Glutamatergic neuron (in vitro differentiated cells): ENCODE measurements around the gene SKP2. TPM values are rescaled to one million over a fixed set of nuclear protein-coding genes. Genes with fewer than 3 reads are reported as not detected.
A peak's percentile ranks its signal among the peaks of the same experiment; 100 is the strongest.

Experiments
- DNase-seq: peaks from one replicate; pipeline ENCODE4 v3.0.0; 2022
- H3K27ac Mint-ChIP-seq: one replicate; pipeline ENCODE4 v1.8.0; 2020; ENCODE audit warnings: mild to moderate bottlenecking, mixed read lengths, inconsistent platforms; ENCODE audit not compliant: unreplicated experiment
- H3K27me3 Mint-ChIP-seq: one replicate; pipeline ENCODE4 v1.8.0; 2020; ENCODE audit warnings: mild to moderate bottlenecking, moderate library complexity, mixed read lengths, inconsistent platforms; ENCODE audit not compliant: unreplicated experiment
- H3K36me3 Mint-ChIP-seq: one replicate; pipeline ENCODE4 v1.8.0; 2020; ENCODE audit warnings: mild to moderate bottlenecking, mixed read lengths, inconsistent platforms; ENCODE audit not compliant: unreplicated experiment
- H3K4me1 Mint-ChIP-seq: one replicate; pipeline ENCODE4 v1.8.0; 2020; ENCODE audit warnings: mild to moderate bottlenecking, low read depth, mixed read lengths, inconsistent platforms; ENCODE audit not compliant: unreplicated experiment
- H3K4me3 Mint-ChIP-seq: one replicate; pipeline ENCODE4 v1.8.0; 2020; ENCODE audit warnings: mild to moderate bottlenecking, mixed read lengths, inconsistent platforms; ENCODE audit not compliant: unreplicated experiment
- H3K9me3 Mint-ChIP-seq: one replicate; pipeline ENCODE4 v1.8.0; 2020; ENCODE audit warnings: mild to moderate bottlenecking, moderate library complexity, mixed read lengths, inconsistent platforms; ENCODE audit not compliant: unreplicated experiment
- CTCF ChIP-seq: fragments of 200-600 bp; sonication (generic); IDR thresholded peaks from one replicate; pipeline ENCODE4 v1.5.0; 2021; ENCODE audit not compliant: partially characterized antibody, unreplicated experiment
- total RNA-seq: library from RNA; stranded (reverse); fragmentation: NEBNext Ultra II Directional; extraction: Animal tissue kit (Norgen Biotek cat#: 25700); gene quantifications from one replicate; pipeline ENCODE4 v1.2.1, GENCODE V29; 2021; ENCODE audit not compliant: unreplicated experiment

SKP2 gene
- total RNA-seq, 1 donor from 2014 or later = 47.8 TPM

GRCh38 chr5:36150676-36151433, 1.1 kb upstream of the SKP2 start:
- DNase-seq = peak; percentile 64
- H3K9me3 Mint-ChIP-seq = peaks cover 6% of the 10 kb centered on the region
- peak overlapping the region; percentile 98 for H3K4me3 Mint-ChIP-seq
- peaks cover 6% of the 10 kb centered on the region for H3K27me3 Mint-ChIP-seq
- H3K36me3 Mint-ChIP-seq = no peaks in the 10 kb centered on the region
- TF ChIP-seq CTCF = no peak
- H3K27ac Mint-ChIP-seq = peak overlapping the region; percentile 95
- H3K4me1 Mint-ChIP-seq = peaks cover 20% of the 10 kb centered on the region

GRCh38 chr5:36152324-36153297, 700 bp downstream of the SKP2 start:
- DNase-seq = no peak
- H3K27ac Mint-ChIP-seq = peak overlapping the region; percentile 95
- H3K27me3 Mint-ChIP-seq = peaks cover 6% of the 10 kb centered on the region
- H3K4me1 Mint-ChIP-seq = peaks cover 36% of the 10 kb centered on the region
- no peaks in the 10 kb centered on the region for H3K36me3 Mint-ChIP-seq
- peak overlapping the region; percentile 98 for H3K4me3 Mint-ChIP-seq
- TF ChIP-seq CTCF = no peak
- peaks cover 6% of the 10 kb centered on the region for H3K9me3 Mint-ChIP-seq

GRCh38 chr5:36153298-36153677, 1.4 kb downstream of the SKP2 start:
- Mint-ChIP-seq H3K27ac (peak overlapping the region; percentile 75), H3K4me3 (peak overlapping the region; percentile 98), H3K36me3 (no peaks in the 10 kb centered on the region), H3K4me1 (peaks cover 41% of the 10 kb centered on the region), H3K9me3 (peaks cover 6% of the 10 kb centered on the region), H3K27me3 (peaks cover 6% of the 10 kb centered on the region)
- TF ChIP-seq CTCF = no peak
- DNase-seq = no peak

GRCh38 chr5:36153726-36154125, 1.8 kb downstream of the SKP2 start:
- peak overlapping the region; percentile 98 for H3K4me3 Mint-ChIP-seq
- TF ChIP-seq CTCF = no peak
- H3K9me3 Mint-ChIP-seq = peaks cover 6% of the 10 kb centered on the region
- no peak for DNase-seq
- peaks cover 45% of the 10 kb centered on the region for H3K4me1 Mint-ChIP-seq
- H3K27ac Mint-ChIP-seq = peak overlapping the region; percentile 75
- H3K36me3 Mint-ChIP-seq = no peaks in the 10 kb centered on the region
- H3K27me3 Mint-ChIP-seq = peaks cover 8% of the 10 kb centered on the region
